Measurements from ENCODE around the gene ATRN. TPM values are rescaled to one million over a fixed set of nuclear protein-coding genes. Genes with fewer than 3 reads are reported as not detected.

ATRN gene
- total RNA-seq, 1 experiment from 2014 or later: 18.4 TPM

- DNase-seq (ENCODE audit: low spot score): no peak
Observed at GRCh38 chr20:3658019-3658715, 187.3 kb downstream of the ATRN start.

GRCh38 chr20:3658716-3659491 is 188.1 kb downstream of the ATRN start:
- DNase-seq (ENCODE audit: low spot score): no peak

GRCh38 chr20:3659492-3660261 is 188.9 kb downstream of the ATRN start:
- DNase-seq (ENCODE audit: low spot score): no peak

GRCh38 chr20:3660262-3661059 is 189.6 kb downstream of the ATRN start:
- DNase-seq (ENCODE audit: low spot score): no peak

- DNase-seq (ENCODE audit: low spot score): no peak
Observed at GRCh38 chr20:3661060-3661813, 190.4 kb downstream of the ATRN start.

- DNase-seq (ENCODE audit: low spot score): no peak
Observed at GRCh38 chr20:3661814-3662665, 191.2 kb downstream of the ATRN start.

- no peak for DNase-seq (ENCODE audit: low spot score)
Observed at GRCh38 chr20:3663031-3663701, 192.3 kb downstream of the ATRN start, which contains the start of gene GFRA4. Gene GFRA4, minus strand, starts transcription at chr20:3663399. Its CDS starts 0 bp downstream, at chr20:3663399.

GRCh38 chr20:3663858-3664257 is 193.0 kb downstream of the ATRN start:
- no peak for DNase-seq (ENCODE audit: low spot score)

- no peak for DNase-seq (ENCODE audit: low spot score)
Observed at GRCh38 chr20:3667434-3668037, 196.7 kb downstream of the ATRN start.

GRCh38 chr20:3669710-3670367 is 199.0 kb downstream of the ATRN start:
- DNase-seq (ENCODE audit: low spot score): no peak

GRCh38 chr20:3670511-3670910 is 199.7 kb downstream of the ATRN start:
- no peak for DNase-seq (ENCODE audit: low spot score)

- no peak for DNase-seq (ENCODE audit: low spot score)
Observed at GRCh38 chr20:3670945-3671344, 200.1 kb downstream of the ATRN start.

- DNase-seq (ENCODE audit: low spot score): no peak
Observed at GRCh38 chr20:3671986-3672546, 201.2 kb downstream of the ATRN start.

- no peak for DNase-seq (ENCODE audit: low spot score)
Observed at GRCh38 chr20:3672547-3673171, 201.8 kb downstream of the ATRN start.

- no peak for DNase-seq (ENCODE audit: low spot score)
Observed at GRCh38 chr20:3673221-3674070, 202.6 kb downstream of the ATRN start.

- no peak for DNase-seq (ENCODE audit: low spot score)
Observed at GRCh38 chr20:3674447-3674846, 203.6 kb downstream of the ATRN start.

Data from H4 (cell line).